GM12872 (cell line): ENCODE data around the gene UTRN.

Source experiments
- CTCF ChIP-seq: IDR thresholded peaks from 3 replicates; pipeline ENCODE4 v1.5.1; 2011; ENCODE audit warnings: low read depth, mild to moderate bottlenecking, low read length, moderate library complexity; ENCODE audit not compliant: insufficient read depth

UTRN gene

GRCh38 chr6:144285548-144285797, 338 bp downstream of the UTRN start:
- no peak for TF ChIP-seq CTCF

GRCh38 chr6:144285798-144286502, 815 bp downstream of the UTRN start:
- TF ChIP-seq CTCF: no peak

- no peak for TF ChIP-seq CTCF
These were observed 1.6 kb downstream of the UTRN start for GRCh38 chr6:144286503-144287393.

GRCh38 chr6:144289006-144289405, 3.9 kb downstream of the UTRN start:
- no peak for TF ChIP-seq CTCF

DNA sequence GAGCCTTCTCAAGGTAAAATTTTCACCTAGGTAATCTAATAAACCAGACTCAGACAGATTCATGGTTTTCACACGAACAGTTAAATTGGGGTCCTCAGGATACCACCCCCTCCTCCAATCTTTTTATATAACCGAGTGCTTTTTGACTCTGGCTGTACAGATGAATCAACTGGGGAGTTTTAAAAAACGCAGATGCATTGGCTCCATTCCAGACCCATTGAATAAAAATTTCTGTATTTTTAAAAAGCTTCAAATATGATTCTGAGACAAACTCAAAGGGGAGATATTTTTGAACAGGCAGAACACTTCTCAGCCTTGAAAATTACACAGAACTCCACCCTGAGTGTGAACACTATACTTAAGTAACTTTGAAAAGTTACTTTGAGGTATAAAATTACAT, 7.2 kb downstream of the UTRN start:
- no peak for TF ChIP-seq CTCF

GRCh38 chr6:144294016-144294415, 8.9 kb downstream of the UTRN start:
- no peak for TF ChIP-seq CTCF

GRCh38 chr6:144295211-144295610, 10.1 kb downstream of the UTRN start:
- TF ChIP-seq CTCF: no peak
